ENCODE data around the gene TSPAN9.

Gene TSPAN9

GRCh38 chr12:3081091-3081490, 3.9 kb downstream of the TSPAN9 start:
- no peak for DNase-seq

- no peak for DNase-seq
Measured at GRCh38 chr12:3081886-3082285, 4.7 kb downstream of the TSPAN9 start.

- no peak for DNase-seq
Measured at GRCh38 chr12:3083241-3083920, 6.2 kb downstream of the TSPAN9 start.

DNA sequence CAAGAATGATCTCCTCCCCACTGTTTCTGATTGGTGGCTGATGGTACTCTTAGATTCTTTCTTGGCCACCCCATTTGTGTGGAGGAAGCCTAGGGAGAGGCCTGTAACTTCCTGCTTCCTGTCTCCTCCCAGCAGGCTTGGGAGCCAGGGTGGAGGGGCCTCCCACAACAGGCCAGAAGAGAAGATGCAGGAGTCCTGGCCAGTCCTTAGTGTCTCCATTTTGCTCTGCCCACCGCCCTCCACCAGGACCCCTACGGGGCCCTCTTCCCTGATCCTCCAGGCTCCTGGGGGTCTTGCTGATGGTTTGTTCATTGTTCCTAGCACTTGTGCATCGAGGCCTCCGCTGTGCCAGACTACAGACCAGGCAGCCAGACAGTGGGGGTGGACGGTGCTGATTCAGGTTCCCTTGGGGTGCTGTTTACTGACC, 6.8 kb downstream of the TSPAN9 start:
- no peak for DNase-seq

GRCh38 chr12:3084742-3085141, 7.6 kb downstream of the TSPAN9 start:
- no peak for DNase-seq

DNA sequence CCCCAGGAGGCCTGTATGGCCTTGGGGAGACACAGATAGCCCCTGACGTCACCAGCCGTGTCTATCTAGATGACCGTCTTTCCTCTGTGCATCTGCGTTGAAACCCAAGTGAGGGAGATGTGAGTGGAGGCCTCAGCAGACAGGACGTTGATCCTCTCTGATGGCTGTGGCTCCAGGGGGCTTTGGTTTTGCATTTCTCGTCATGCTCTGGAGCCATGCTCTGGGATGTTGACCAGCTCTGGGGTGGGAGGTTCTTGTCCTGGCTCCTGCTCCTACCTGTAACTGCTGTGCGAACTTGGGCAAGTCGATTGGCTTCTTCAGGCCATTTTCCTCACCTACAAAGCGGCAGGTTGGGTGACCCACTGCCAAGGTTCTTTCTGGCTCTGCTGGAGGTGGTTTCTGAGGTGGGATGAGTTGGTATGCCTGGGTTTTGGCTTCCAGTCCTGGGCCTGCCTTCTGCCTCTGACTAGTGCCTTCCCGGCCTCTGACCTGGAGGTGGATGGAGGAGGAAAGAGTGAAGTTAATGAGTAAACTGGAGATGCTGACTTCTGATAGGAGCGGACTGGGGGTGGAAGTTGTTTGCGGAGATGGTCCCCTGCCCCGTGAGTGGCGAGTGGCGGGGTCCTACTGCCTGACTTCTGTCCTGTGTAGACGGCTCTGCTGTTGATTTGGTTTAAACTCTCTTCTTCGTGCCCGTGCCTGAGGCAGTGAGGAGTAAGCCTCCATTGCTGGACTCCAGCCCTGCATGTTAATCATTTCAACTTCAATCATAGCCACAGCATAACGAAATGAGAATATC, 8.4 kb downstream of the TSPAN9 start:
- DNase-seq, result no peak

- DNase-seq, result no peak
Measured at GRCh38 chr12:3086211-3086610, 9.0 kb downstream of the TSPAN9 start.

DNA sequence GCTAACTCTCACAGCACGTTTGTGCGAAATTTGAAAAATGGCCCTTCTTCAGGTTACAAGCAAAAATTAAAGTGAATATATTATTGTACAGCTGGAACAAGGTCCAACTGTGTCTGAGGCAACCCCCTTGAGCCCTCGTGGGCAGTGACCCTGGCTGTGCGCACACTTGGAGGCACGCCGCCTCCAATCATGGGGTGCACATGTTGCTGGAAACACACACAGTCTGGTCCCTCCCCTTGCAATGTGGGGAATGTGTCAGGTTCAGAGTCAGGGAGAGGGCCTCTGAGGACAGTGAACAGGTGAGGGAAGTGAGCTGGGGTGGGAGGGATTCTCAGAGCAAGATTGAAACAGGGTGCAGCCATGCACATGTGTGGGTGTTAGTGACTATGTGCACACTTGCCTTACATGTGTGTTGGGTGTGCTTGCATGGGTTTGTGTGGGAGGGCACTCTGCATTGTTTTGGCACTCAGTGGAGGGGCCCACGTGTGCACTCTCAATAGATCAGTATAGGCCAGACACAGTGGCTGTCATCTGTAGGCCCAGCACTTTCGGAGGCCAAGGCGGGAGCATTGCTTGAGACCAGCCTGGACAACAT, 9.6 kb downstream of the TSPAN9 start:
- no peak for DNase-seq

GRCh38 chr12:3087758-3088650, 10.8 kb downstream of the TSPAN9 start:
- no peak for DNase-seq

GRCh38 chr12:3089588-3089987, 12.4 kb downstream of the TSPAN9 start:
- DNase-seq, result no peak

- no peak for DNase-seq
Measured at GRCh38 chr12:3090240-3091037, 13.3 kb downstream of the TSPAN9 start.

GRCh38 chr12:3091038-3091319, 13.8 kb downstream of the TSPAN9 start:
- no peak for DNase-seq

GRCh38 chr12:3091382-3092241, 14.4 kb downstream of the TSPAN9 start:
- DNase-seq, result no peak

DNA sequence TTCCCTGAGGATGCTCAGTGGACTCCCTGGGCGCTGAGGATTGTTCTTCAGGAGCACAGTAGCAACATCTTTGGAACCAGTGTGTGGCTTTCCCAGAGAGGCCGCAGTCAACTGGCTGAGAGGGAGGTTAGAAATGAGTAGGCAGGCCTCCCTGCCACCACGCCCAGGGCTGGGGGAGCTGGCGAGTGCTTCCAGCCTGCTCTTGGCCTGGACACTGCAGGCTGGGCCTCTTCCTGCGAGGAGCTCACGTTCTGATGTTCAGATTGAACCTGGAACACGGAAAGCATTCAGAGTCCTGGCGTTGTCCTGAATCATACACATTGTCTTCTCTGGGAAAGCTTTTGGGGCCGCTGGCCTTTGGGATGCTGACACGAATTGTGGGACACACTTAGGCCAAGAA, 15.6 kb downstream of the TSPAN9 start:
- no peak for DNase-seq

DNA sequence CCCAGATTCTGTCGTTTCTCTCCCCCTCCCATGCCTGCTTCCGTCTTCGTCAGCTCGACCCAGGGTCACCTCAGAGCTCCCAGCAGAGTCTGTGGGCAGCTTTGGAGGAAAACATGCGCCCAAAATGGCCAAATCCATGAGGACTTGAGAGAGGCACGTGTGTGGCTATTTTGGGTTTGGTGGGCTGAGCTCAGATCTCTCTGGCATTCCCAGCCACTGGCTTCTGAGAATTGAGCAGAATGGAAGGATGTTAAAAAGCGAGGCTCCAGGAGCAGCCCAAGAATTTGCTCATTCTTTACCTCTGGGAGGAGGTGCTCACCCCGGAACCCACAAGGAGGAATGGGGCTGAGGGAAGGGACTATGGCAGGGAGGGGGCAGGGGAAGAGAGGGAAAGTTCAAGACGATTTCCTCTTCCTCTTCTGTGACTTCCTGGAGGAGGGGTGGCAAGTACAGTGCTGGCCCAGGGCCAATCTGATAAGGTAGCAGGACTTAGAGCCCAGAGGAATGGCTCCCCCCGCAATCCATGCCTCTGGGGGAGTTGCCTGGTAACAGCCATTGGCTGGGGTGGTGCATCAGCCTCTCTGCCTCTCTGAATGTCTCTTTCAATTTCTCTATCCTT, 20.1 kb downstream of the TSPAN9 start:
- no peak for DNase-seq

- no peak for DNase-seq
Measured at GRCh38 chr12:3097836-3098235, 20.7 kb downstream of the TSPAN9 start.

- no peak for DNase-seq
Measured at GRCh38 chr12:3098436-3098835, 21.3 kb downstream of the TSPAN9 start.

- no peak for DNase-seq
Measured at GRCh38 chr12:3099146-3099545, 22.0 kb downstream of the TSPAN9 start.

DNA sequence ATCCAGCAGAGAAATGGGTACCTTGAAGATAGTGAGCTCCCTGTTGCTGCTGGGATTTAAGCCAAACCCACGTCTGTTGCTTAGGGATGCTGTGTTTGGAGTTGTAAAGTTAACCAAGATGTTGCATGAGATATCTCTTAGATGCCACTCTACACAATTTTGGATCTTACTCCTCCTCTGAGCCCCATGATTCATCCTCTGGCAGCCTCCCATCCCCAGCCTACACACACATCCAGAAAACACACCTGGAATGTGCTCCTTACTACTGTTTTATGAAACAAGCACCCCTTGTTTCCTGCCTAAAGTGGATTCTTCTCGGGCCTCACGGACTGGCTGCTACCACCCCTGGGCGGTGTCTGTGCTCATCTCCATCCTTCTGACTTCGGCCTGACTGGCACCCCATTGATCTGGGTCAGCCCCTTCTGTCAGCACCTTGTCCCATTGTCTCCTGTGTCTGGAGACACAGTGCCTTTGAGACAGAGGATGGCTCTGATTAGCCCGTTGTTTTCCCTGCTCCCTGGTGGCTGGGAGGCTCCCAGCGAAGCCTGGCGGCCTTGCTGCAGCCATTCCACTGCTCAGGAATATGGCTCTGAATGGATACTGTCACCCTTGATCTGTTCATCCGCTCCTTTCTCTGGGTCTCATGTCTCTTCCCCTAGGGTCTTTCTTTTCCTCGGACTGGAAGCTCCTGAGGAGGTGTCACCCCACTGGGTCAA, 24.3 kb downstream of the TSPAN9 start:
- no peak for DNase-seq

GRCh38 chr12:3102771-3103410, 25.7 kb downstream of the TSPAN9 start:
- no peak for DNase-seq
